Stimulated activated CD4-positive, alpha-beta T cell treated with anti-CD3 and anti-CD28 coated beads, Interleukin-15, amount 100 ng/mL, for 1 hour (primary cell): Measurements from ENCODE around the gene COLEC11.
"Not testable (repeated sequence)": the region's sequence is repeated elsewhere in the genome, so short reads cannot be mapped to it uniquely, and the experiment has no call there.

ENCODE experiments used
- DNase-seq, 2 donors: peaks; one replicate each; pipeline ENCODE4 v3.0.0-alpha.2; 2020; ENCODE audit warnings: low read depth in 1 of 2, low spot score in 1 of 2

COLEC11 gene

GRCh38 chr2:3651691-3652648 is 57.1 kb downstream of the COLEC11 start:
- peak; percentile 16 to 22 for DNase-seq

DNA sequence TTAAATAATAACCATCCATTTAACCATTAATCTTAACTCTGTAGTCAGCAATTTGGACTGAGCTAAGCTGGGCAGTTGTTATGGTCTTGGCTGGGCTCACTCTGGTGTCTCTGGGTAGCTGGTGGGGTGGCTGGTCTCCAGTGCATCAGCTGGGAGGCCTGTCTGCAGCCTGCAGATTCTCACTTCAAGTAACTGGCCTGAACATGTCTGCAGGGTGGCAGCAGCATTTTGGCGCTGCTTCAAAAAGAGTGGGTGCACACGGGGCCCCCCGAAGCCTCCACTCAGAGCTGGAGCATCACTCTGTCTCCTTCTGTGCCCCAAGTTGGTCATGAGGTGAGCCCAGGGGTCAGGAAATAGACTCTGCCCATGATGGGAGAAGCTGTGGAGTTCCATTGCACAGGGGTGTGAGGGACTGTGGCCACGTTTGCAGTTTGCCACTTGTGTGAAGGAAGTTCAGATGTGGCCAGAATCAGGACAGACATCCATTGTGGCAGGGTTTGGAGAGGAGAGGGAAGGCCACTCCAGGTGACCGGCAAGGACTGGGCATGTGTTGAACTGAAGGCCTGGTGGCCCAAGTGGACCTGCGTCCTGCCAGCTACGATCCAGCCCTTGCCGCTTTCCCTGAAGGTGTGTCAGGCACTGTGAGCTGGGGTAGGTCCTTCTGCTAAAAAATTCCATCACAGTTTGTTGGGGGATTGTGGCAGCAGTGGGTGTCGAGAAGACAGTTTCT is 58.1 kb downstream of the COLEC11 start:
- DNase-seq = no peak

DNA sequence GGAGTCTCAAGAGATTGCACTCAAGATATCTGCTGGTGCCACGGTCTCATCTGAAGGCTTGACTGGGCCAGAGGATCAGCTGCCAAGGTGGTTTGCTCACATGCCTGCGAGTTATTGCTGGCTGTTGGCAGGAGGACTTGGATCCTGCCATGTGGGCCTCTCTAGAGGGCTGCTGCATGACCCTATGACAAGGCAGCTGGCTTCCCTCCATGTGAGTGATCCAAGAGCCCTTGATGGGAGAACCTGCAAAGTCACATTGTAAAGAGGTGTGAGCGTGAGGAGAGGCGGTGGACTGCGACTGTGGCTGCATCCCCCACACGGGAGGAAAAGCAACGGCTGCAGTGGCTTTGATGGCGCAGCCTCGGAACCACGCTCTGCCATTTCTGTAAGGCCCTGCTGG is 59.1 kb downstream of the COLEC11 start:
- no peak for DNase-seq

- DNase-seq = no peak
These were observed 59.8 kb downstream of the COLEC11 start for GRCh38 chr2:3654531-3655225.

- no peak for DNase-seq
These were observed 61.2 kb downstream of the COLEC11 start for GRCh38 chr2:3655871-3656761.

GRCh38 chr2:3656762-3657721 is 62.1 kb downstream of the COLEC11 start:
- no peak for DNase-seq

GRCh38 chr2:3657881-3658280 is 63.0 kb downstream of the COLEC11 start, which contains the start of gene ALLC:
ALLC (plus strand) TSS chr2:3658200; CDS start chr2:3671158, 12,958 bp downstream.
- DNase-seq = no peak

DNA sequence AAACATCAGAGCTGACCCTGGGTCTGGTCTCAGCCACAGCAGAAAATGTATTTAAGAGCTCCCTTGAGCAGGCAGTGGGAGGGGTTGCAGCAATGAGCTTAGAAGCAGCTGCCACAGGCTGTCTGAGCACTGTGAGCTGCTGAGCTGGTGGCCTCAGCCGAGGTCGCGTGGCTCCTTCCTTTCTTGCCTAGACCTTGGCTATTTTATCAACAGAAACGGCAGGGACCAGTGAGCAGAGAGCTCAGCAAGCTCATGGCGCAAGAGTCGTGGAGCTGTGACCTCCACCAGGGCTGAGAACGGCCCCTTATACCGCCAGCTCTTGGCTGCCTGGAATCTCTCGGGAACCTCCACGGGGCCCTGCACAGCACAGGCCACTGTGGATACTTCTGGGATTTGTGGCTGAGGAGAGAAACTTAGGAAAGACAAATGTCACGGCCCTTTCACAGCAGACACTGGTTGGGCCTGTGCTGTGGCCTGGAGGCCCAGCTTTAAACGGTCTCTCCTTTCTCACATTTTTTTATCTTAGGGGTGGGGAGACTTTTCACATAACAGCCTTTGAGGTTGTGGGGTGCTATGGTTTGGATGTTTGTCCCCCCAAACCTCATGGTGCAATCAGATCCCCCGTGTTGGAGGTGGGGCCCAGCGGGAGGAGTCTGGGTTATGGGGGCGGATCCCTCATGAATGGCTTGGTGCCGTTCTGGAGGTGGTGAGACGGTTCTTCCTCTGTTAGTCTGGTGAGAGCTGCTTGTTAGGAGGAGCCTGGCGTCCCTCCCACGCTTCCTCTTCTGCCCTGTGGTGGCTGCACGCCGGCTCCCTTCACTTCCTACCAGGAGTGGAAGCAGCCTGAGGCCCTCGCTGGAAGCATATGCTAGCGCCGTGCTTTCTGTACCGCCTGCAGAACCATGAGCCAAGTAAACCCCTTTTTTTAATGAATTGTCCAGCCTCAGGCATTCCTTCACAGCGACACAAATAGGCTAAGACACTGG is 64.8 kb downstream of the COLEC11 start:
- no peak for DNase-seq

DNA sequence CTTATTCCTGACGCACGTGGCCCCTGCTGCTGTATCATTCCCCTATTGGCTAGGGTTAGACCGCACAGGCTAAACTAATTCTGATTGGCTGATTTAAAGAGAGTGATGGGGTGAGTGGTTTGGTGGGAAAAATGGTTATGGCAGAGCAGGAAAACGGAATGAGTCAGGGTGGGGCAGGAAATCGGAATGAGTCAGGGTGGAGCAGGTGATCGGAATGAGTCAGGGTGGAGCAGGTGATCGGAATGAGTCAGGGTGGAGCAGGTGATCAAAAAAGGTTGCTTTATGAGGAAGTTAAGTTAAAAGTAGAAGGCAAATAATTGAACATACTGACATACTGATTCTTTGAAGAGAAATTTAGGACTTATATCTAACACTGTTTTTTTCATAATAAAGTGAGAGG is 65.7 kb downstream of the COLEC11 start:
- DNase-seq = not testable (repeated sequence)

GRCh38 chr2:3661149-3661660 is 66.3 kb downstream of the COLEC11 start:
- DNase-seq = no peak

DNA sequence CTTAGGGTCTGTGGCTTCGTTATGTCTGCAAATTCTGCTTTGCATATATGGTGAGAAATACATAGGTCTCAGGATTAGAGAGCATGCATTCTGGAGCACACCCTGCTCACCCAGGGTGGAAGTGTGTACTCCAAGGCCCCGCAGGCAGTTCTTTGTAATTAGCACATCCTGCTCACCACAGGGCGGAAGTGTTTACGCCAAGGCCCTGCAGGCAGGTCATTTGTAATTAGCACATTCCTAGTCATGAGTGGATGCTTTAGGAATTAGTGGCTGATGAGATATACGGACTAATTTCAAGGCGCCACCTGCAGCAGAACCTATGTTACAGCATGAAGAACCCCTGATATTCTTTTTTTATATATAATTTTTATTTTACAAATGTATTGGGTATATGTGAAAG is 67.3 kb downstream of the COLEC11 start:
- no peak for DNase-seq

DNA sequence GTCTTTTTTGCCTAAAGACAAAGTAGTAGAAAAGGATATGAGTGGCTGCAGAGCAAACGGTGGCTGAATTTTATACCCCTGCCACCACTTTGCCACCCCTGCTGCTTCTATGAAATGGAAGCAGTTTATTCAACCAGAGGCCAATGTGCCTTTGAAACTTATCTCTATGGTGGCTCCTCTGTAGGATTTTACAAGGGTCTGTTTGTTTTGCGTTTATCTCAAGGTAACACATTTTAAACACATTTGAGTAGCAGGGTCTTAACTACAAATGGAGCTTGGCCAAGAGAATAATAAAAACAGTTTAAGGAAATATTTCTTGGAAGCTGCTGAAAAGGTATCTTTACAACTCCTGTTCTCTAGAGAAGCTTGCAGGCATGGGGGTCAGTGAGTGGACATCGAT is 69.2 kb downstream of the COLEC11 start:
- no peak for DNase-seq

- no peak for DNase-seq
These were observed 70.0 kb downstream of the COLEC11 start for GRCh38 chr2:3664925-3665324.

GRCh38 chr2:3665886-3666612 is 71.1 kb downstream of the COLEC11 start:
- no peak for DNase-seq

DNA sequence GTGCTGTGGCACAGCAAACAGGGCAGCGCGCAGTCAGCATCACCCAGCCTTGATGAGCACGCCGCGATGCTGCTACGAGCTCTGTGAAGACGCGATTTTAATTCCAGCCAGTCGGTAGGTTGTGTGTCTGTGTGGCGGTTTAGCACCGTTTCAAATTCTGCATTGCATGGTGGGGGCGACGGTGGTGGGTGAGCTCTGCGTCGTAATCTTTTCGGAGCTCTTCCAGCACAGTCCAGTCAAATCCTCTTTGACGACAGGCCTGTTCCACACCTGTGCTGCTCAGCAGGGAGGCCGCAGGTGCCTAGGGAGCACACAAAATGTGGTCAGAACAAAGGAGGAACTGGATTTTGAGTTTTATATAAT is 71.7 kb downstream of the COLEC11 start:
- no peak for DNase-seq

- no peak for DNase-seq
These were observed 72.3 kb downstream of the COLEC11 start for GRCh38 chr2:3667151-3667631.

GRCh38 chr2:3669656-3670055 is 74.7 kb downstream of the COLEC11 start:
- DNase-seq = no peak
